ENCODE measurements around the gene ZBTB21.

ZBTB21 gene

DNA sequence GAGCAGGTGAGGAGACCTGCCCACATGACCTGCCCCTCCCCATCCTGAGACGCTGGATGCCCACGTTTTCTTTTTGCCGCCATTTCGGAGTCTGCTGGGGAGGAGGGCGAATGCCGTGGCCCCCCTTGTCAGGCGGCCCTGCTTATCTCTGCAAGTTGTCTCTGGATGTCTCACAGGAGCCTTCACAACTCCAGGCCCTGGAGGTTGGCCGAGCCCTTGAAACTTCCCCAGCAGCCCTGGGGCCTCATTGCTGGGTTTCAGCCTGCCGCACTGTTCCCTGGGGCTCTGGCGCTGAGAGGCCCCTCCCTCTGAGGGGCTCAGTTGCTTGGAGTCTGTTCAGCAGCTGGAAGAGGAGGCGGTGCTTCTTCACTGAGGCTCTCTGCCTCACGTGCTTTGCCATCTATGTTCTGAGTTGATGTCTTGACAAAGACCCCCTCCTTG lies 29.8 kb upstream of the ZBTB21 start:
- DNase-seq (ENCODE audit: low read depth) = peak; percentile 15

DNA sequence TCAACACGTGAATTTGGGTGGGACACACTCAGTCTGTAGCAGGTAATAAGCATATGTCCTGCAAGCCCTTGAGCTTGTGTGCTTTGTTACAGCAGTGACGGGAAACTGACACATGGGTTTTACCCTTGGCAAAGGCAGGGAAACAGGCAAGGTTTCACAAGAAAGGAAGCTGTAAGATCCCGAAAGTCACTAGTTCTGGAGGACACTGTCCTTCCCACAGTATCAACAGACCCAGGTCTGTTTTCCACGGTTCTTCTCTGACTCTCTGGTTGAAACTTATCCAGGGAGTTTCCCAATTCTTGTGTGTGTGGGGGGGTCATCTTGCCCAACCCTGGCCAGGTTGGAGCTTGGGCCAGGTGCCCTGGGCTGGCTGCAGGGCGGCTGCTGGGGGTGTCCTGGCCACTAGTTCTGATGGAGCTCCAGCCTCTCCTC lies 29.3 kb upstream of the ZBTB21 start:
- no peak for DNase-seq (ENCODE audit: low read depth)

- no peak for DNase-seq (ENCODE audit: low read depth)
Measured at GRCh38 chr21:42038826-42039425, 28.8 kb upstream of the ZBTB21 start.

GRCh38 chr21:42038393-42038792 lies 28.2 kb upstream of the ZBTB21 start:
- DNase-seq (ENCODE audit: low read depth) = no peak

DNA sequence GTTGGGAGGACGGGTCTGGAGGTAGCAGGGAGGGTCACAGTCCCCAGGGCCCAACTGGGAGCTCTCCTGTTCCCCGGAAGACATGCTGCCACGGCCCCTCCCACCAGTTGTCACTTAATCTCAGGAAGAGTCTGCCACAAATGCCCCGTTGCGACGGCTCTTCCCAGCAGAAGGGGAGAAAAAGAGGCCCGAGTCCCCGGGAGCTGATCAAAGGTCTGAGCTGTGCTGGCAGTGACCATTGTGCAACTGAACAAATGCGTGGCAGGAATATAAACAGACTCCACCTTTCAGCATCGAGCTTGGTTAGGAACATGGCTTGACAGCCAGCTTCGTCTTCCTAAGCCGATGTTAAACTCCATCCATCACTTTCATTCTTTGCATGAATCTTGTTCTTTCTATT lies 27.8 kb upstream of the ZBTB21 start:
- no peak for DNase-seq (ENCODE audit: low read depth)

DNA sequence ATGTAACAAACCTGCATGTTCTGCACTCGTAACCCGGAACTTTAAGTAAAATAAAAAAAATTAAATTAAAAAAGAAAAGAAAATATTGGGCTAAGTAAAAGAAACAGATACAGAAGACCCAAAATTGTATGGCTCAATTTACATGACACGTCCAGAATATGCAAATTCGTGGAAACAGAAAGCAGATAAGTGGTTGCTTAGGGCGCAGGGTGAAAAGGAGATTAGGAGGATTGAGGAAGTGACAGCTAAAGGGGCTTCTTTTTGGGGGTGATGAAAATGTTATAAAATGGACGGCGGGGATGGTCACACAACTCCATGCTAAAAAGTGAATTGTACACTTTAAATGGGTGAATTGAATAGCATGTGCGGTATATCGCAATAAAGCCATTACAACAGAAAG lies 27.4 kb upstream of the ZBTB21 start:
- DNase-seq (ENCODE audit: low read depth) = no peak

DNA sequence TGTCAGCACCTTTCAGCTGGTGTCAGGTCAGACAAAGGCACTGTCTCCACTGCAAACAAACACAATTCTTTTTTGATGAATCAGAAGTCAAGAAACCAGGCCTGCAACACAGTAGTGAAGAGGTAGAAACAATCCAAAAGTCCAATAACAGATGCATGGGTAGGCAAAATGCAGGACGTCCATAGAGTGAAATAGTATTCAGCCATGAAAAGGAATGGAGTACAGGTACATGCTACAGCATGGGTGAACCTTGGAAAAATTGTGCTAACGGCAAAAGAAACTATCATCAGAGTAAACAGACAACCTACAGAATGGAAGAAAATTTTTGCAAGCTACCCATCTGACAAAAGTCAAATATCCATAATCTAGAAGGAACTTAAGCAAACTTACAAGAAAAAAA lies 26.2 kb upstream of the ZBTB21 start:
- DNase-seq (ENCODE audit: low read depth) = no peak

DNA sequence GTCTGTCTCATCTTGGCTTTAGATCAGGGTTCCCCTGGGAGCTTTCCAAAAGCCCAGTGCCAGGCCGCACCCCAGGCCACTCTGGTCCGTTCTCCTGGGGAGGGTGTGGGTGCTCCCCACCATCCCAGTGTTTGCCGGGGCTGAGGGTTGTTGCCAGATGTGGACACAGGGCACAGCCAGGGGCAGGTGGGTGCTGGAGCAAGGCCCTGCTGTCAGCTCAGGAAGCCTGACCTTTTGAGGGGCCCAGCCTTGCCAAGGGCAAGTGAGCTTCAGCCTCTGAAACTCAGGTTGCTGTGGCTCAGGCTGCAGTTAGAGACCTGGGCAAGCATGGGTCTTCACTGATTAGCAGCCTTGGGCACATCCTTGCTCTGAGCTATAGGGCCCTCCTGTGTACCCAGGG lies 22.8 kb upstream of the ZBTB21 start:
- DNase-seq (ENCODE audit: low read depth) = no peak

- DNase-seq (ENCODE audit: low read depth) = no peak
Measured at GRCh38 chr21:42032266-42032665, 22.1 kb upstream of the ZBTB21 start.

- no peak for DNase-seq (ENCODE audit: low read depth)
Measured at GRCh38 chr21:42031816-42032215, 21.7 kb upstream of the ZBTB21 start.

DNA sequence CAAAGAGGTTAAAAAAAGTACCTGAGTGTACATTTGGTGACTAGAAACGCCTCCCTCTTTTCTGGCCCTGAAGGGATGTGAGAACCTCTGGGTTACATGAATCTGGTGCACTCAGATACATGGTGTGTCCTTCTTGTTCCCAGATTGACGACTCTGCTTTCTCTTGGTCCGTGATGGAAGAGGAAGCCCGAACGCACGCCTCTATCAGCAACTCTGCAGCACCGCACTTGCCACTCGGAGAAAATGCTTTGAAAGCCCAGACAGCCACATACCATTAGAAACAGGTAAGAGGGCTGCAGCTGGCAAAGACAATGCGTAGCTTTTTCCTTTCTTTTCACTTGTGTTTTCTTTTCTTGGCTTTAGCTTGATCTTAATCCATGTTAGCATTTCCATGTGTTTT lies 21.1 kb upstream of the ZBTB21 start:
- no peak for DNase-seq (ENCODE audit: low read depth)

GRCh38 chr21:42030311-42030710 lies 20.2 kb upstream of the ZBTB21 start:
- no peak for DNase-seq (ENCODE audit: low read depth)

- DNase-seq (ENCODE audit: low read depth) = no peak
Measured at GRCh38 chr21:42028766-42029425, 18.7 kb upstream of the ZBTB21 start.

DNA sequence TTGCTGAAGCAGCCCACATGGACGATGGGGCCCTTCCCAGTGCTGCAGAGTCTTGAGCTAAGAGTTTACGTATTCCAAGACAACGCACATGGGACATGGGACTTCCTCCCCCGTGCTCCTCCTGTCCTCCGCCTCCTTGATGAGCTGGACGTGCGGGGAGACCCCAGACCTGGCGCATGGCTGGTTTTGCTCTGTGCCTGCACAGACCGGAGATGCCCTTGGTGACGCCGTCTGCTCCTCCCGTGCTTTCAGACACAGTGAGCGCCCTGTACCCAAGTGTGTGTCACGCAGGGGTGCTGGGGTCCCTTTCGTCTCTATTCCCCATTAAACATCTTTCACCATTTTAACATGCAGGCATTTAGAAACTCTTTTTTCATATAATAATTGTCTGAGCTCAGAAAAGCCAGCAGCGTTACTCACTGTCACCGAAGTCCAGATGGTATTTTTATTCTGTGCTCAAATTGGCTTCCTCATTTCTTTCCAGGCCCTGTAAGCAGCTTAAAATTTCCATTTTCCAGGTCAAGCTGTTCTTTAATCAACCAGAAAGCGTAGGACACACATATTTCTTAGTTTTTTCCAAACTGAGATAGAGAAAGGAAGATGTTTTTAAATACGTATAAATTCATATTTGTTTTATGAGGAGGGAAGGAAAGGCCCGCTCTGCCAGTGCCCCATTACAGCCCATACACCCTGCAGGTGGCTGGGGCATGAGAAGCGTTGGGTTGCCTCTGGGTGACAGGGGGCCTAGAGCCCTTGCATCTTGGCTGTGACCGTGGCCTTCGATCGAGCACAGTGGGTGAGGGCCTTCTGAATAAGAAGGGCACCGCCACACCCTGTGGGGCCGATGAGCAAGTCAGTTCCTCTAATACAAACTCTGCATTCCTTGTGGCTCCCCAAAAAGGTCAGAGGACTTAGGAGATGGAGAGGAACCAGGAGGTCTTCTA lies 17.9 kb upstream of the ZBTB21 start:
- DNase-seq (ENCODE audit: low read depth) = no peak

DNA sequence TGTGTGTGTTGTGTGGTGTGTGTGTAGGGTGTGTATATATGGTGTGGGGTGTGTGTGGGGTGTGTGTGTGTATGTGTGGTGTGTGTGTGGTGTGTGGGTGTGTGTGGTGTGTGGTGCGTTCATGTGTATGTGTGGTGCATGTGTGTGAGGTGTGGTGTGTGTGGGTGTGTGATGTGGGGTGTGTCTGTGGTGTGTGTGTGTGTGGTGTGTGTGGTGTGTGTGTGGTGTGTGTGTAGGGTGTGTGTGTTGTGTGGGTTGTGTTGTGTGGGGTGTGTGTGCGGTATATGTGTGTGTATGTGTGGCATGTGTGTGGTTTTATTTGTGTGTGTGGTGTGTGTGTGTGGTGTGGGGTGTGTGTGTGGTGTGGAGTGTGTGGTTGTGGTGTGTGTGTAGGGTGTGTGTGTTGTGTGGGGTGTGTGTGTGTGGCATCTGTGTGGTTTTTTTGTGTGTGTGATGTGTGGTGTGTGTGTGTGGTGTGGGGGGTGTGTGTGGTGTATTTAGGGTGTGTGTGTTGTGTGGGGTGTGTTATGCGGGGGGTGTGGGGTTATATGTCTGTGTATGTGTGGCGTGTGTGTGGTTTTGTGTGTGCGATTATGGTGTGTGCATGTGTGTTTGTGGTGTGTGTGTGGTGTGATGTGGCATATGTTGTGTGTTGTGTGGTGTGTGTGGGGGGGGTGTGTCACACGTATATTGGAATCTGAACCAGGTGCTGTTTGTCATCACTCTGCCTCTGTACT lies 17.1 kb upstream of the ZBTB21 start:
- DNase-seq (ENCODE audit: low read depth) = no peak

- DNase-seq (ENCODE audit: low read depth) = no peak
Measured at GRCh38 chr21:42026082-42026435, 15.9 kb upstream of the ZBTB21 start.

DNA sequence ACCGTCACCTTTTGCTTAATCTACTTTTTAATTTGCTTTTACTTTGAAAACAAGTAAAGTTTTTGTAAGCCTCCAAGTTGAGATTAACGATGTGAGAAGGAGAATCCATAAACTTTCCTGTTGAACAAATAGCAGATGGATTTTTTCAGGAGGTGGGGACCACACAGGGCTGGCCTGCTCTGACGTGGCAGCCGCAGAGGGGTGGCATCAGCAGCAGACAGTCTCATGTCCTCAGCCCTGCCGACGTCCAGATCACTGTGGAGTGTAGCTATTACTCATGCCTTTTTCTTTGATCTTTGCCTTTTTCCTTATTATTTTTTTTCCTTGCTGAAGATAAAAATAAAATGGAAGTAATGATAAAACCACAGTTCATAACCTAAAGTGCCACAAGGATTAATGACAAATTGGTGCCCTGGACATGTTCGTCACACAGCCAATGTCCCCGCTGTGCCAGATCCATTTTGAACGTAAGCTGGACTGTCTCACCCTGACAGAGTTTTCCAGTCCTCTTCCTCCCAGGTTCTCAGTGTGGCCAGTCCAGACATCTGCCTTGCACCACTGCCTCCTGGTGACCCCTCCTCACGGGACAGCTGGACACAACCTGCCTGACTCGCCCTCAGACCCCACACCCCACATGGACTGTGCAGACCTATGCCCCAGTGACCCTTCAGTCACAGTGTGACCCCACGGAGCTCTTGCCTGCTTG lies 15.4 kb upstream of the ZBTB21 start:
- no peak for DNase-seq (ENCODE audit: low read depth)

GRCh38 chr21:42022906-42023305 lies 12.7 kb upstream of the ZBTB21 start:
- DNase-seq (ENCODE audit: low read depth) = no peak

DNA sequence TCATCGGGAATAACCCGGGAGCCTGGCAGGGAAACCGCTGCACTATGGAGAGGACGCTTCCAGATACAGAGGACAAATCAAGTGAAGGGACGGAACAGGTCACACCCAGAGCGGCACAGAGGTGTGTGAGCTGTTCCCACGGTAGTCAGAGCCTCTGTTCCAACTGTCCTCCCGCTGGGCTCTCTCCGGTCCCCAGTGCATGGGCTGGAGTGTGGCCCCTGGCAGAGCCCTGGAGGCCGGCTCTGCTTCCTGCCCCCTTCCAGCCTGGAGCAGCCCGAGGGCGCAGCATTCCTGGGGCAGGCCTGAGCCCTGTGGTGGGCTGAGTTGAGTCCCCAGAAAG lies 11.9 kb upstream of the ZBTB21 start:
- DNase-seq (ENCODE audit: low read depth) = no peak

DNA sequence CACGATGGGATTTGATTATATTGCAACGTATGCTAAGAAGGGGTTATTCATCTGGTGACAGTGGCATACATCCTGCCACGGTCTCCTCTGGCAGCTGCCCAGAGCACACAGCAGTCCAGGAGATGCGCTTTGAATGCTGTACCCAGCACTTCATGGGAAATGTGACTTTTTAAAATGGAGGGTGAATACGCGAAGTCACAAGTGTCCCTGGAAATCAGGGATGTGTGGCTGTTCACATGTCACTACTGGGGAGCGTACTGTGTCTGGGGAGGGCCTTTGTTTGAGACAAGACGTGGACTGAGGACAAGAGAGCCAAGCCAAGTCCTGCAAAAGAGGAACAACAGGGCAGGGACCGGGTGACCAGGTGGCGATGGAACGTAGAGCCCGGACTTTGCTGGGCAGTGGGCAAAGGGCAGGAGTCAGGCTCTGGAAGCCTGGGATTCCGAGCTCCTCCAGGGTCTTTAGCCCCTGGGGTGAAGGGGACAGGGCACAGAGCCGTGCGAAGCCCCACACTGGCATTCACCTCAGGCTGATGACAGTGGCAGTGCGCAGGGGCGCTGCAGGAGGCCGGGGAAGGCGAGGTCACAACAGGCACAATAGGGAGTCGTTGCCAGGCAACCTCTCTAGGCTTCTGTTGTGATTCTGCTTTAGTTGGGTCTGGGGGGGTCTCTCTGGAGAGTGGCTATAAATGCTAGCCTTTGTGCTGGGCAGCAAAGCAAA lies 11.4 kb upstream of the ZBTB21 start:
- DNase-seq (ENCODE audit: low read depth) = no peak

GRCh38 chr21:42019706-42020105 lies 9.5 kb upstream of the ZBTB21 start:
- no peak for DNase-seq (ENCODE audit: low read depth)

Data from non-pigmented ciliary epithelial cell (primary cell).